Fibroblast of pulmonary artery (primary cell): ENCODE results near the gene BANF2.

ENCODE experiments used
- DNase-seq: peaks from one replicate; pipeline ENCODE4 v3.0.0-alpha.2; 2010; ENCODE audit warnings: low read depth
- H3K4me3 ChIP-seq: replicated peaks from 2 replicates; pipeline ENCODE4 v1.5.1; 2011; ENCODE audit warnings: low read depth, mild to moderate bottlenecking, control low read depth, low read length, moderate library complexity
- TF ChIP-seq, protein P1 (sequence below): IDR thresholded peaks from 2 replicates; pipeline ENCODE4 v1.5.1; 2011; ENCODE audit warnings: mild to moderate bottlenecking, control low read depth, low read length, inconsistent platforms; ENCODE audit errors: missing control alignments

The BANF2 gene

DNA sequence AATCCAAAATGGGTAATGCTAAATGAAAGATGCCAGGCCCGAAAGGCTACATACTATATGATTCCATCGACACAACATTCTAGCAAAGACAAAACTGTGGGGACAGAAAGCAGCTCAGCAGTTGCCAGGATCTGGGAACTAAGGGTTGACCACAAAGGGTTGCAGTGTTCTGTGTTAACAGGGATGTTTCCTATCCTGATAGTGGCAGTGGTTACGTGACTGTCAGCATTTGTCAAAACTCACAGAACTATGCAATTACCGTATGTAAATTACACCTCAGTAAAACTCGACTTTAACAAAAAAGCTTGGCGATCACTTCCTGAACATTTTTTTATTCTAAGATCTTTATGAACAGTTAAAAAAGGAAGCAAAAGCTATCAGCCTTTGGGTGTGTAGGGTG lies 83.9 kb downstream of the BANF2 start:
- TF ChIP-seq, protein P1, sequence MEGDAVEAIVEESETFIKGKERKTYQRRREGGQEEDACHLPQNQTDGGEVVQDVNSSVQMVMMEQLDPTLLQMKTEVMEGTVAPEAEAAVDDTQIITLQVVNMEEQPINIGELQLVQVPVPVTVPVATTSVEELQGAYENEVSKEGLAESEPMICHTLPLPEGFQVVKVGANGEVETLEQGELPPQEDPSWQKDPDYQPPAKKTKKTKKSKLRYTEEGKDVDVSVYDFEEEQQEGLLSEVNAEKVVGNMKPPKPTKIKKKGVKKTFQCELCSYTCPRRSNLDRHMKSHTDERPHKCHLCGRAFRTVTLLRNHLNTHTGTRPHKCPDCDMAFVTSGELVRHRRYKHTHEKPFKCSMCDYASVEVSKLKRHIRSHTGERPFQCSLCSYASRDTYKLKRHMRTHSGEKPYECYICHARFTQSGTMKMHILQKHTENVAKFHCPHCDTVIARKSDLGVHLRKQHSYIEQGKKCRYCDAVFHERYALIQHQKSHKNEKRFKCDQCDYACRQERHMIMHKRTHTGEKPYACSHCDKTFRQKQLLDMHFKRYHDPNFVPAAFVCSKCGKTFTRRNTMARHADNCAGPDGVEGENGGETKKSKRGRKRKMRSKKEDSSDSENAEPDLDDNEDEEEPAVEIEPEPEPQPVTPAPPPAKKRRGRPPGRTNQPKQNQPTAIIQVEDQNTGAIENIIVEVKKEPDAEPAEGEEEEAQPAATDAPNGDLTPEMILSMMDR = no peak
- no peak overlapping the region for H3K4me3 ChIP-seq
- DNase-seq = no peak

DNA sequence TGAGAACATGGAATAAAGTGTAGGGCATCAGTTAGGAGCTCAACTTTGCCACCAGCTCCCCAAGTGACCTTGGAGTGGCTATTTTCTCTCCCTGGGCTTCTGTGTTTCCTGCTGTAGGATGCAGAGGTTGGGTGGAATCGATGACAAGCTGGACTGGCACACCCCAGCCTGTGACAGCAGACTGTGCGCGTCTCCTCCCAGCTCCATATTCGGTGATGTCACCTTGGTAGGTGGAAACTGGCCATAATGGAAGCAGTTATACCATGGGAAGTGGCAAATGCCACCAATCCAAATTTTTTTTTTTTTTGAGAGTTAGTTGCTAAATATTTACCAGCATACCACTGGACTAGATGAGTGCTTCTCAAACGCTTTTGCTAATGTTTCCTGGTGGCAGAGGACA lies 85.2 kb downstream of the BANF2 start:
- TF ChIP-seq, protein P1 = no peak
- DNase-seq = no peak
- H3K4me3 ChIP-seq = no peak overlapping the region
